DND-41 (cell line): ENCODE results near the gene IKZF2.

ENCODE experiments used
- EZH2 ChIP-seq: IDR thresholded peaks from 3 replicates; pipeline ENCODE4 v1.6.1; 2012; ENCODE audit warnings: borderline replicate concordance, low read depth, mild to moderate bottlenecking, moderate library complexity, low read length, inconsistent platforms; ENCODE audit not compliant: severe bottlenecking
- TF ChIP-seq, protein P1 (sequence below): IDR thresholded peaks from 2 replicates; pipeline ENCODE4 v1.5.1; 2012; ENCODE audit warnings: borderline replicate concordance, low read length, moderate library complexity, mild to moderate bottlenecking; ENCODE audit not compliant: poor library complexity, severe bottlenecking; ENCODE audit errors: extremely low read depth

DNA sequence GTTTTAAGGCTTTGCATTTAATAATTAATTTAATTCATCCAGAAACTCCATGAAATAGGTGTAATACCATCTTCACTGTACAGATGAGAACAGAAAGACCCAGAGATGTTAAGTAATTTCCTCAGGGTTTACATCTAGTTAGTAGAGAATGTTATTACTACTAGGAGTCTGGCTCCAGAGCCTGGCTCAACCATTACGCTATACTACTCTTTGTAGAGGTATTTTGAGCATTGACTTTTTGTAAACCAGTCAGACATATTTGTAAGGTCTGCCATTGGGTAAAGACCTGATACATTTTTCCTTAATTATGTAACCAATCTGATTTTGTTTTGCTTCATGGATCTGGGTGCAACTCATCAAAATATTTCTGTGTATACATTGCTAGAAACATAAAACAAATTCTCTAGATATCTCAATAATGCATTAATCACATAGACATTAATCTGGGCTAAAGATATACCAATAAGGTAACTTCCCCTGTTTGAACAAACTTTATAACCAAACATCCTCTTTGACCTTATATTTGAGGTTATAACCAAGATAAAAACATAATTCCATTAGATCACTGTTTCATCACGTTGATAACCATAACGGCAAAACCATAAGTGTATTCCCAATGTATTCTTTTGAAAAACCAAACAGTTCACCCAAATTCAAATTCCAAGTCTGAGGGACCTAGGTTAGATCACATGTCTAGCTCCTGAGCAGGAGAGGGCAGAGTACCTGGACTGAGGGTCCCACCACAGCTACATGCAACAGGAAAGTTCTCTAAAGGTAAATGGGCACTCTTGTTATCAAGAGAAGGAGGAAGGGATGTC is 135.0 kb downstream of the IKZF2 start:
- TF ChIP-seq, protein P1, sequence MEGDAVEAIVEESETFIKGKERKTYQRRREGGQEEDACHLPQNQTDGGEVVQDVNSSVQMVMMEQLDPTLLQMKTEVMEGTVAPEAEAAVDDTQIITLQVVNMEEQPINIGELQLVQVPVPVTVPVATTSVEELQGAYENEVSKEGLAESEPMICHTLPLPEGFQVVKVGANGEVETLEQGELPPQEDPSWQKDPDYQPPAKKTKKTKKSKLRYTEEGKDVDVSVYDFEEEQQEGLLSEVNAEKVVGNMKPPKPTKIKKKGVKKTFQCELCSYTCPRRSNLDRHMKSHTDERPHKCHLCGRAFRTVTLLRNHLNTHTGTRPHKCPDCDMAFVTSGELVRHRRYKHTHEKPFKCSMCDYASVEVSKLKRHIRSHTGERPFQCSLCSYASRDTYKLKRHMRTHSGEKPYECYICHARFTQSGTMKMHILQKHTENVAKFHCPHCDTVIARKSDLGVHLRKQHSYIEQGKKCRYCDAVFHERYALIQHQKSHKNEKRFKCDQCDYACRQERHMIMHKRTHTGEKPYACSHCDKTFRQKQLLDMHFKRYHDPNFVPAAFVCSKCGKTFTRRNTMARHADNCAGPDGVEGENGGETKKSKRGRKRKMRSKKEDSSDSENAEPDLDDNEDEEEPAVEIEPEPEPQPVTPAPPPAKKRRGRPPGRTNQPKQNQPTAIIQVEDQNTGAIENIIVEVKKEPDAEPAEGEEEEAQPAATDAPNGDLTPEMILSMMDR = no peak
- no peak for TF ChIP-seq EZH2
